Measurements from ENCODE around the gene ADGRL2.

DNA sequence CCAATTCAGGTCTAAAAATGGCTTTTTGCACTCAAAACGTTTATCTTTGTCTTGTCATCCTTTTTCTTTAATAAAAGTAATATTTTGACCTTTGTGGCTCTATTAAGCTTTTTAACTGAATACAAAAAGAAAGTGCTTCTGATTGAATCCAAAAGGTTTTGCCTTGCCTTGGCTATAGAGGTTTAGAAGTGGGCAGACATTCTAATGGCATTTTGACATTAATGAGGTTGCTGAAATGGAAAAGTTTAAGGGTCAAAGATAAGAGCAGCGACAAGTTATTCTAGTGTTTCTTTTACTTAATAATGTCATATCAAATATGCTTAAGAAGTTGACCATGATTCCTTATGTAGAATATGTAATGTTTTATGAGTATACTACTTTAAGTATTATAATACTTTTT is 120.2 kb downstream of the ADGRL2 start:
- TF ChIP-seq, protein P1, sequence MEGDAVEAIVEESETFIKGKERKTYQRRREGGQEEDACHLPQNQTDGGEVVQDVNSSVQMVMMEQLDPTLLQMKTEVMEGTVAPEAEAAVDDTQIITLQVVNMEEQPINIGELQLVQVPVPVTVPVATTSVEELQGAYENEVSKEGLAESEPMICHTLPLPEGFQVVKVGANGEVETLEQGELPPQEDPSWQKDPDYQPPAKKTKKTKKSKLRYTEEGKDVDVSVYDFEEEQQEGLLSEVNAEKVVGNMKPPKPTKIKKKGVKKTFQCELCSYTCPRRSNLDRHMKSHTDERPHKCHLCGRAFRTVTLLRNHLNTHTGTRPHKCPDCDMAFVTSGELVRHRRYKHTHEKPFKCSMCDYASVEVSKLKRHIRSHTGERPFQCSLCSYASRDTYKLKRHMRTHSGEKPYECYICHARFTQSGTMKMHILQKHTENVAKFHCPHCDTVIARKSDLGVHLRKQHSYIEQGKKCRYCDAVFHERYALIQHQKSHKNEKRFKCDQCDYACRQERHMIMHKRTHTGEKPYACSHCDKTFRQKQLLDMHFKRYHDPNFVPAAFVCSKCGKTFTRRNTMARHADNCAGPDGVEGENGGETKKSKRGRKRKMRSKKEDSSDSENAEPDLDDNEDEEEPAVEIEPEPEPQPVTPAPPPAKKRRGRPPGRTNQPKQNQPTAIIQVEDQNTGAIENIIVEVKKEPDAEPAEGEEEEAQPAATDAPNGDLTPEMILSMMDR (IDR thresholded peaks at IDR 0.05), result no peak
- TF ChIP-seq POLR2A (IDR thresholded peaks at IDR 0.05), result no peak
